Measurements from ENCODE around the gene TENM4.

Gene TENM4

GRCh38 chr11:79419120-79419519 is 21.7 kb downstream of the TENM4 start:
- H3K36me3 ChIP-seq (ENCODE audit: insufficient read depth, low read length) = no peaks in the 10 kb centered on the region
- H3K4me3 ChIP-seq (ENCODE audit: low read depth in 1 of 2, low read length in 2 of 2) = no peak overlapping the region
- no peak overlapping the region for H2AFZ ChIP-seq (ENCODE audit: low read depth, low read length)
- DNase-seq (no peak), ATAC-seq (ENCODE audit: insufficient read depth, low read depth) (no peak)
- H3K27ac ChIP-seq (ENCODE audit: low read length) = no peak overlapping the region
- no peak overlapping the region for H3K9ac ChIP-seq (ENCODE audit: low read depth, low read length)
- H3K9me3 ChIP-seq (ENCODE audit: insufficient read depth, low read length, severe bottlenecking) = no peaks in the 10 kb centered on the region
- H3K79me2 ChIP-seq (ENCODE audit: insufficient read depth, low read length) = no peaks in the 10 kb centered on the region
- no peaks in the 10 kb centered on the region for H3K4me1 ChIP-seq (ENCODE audit: insufficient read depth, low read length)
- TF ChIP-seq CTCF (IDR thresholded peaks at IDR 0.05; ENCODE audit: borderline replicate concordance, extremely low read depth, low read length, poor library complexity, severe bottlenecking) = no peak
- no peak for TF ChIP-seq EZH2 (IDR thresholded peaks at IDR 0.05; ENCODE audit: borderline replicate concordance, low read depth, low read length, severe bottlenecking)
- H3K27me3 ChIP-seq (ENCODE audit: insufficient read depth, low read length, poor library complexity) = no peaks in the 10 kb centered on the region
- H3K4me2 ChIP-seq (ENCODE audit: insufficient read depth, low read length) = no peak overlapping the region
- no peaks in the 10 kb centered on the region for H4K20me1 ChIP-seq (ENCODE audit: insufficient read depth, low read length)

GRCh38 chr11:79418241-79418640 is 22.6 kb downstream of the TENM4 start:
- no peak overlapping the region for H2AFZ ChIP-seq (ENCODE audit: low read depth, low read length)
- no peak for ATAC-seq (ENCODE audit: insufficient read depth, low read depth)
- no peaks in the 10 kb centered on the region for H3K9me3 ChIP-seq (ENCODE audit: insufficient read depth, low read length, severe bottlenecking)
- H3K4me1 ChIP-seq (ENCODE audit: insufficient read depth, low read length) = no peaks in the 10 kb centered on the region
- TF ChIP-seq EZH2 (IDR thresholded peaks at IDR 0.05; ENCODE audit: borderline replicate concordance, low read depth, low read length, severe bottlenecking) (no peak), CTCF (IDR thresholded peaks at IDR 0.05; ENCODE audit: borderline replicate concordance, extremely low read depth, low read length, poor library complexity, severe bottlenecking) (no peak)
- DNase-seq = no peak
- H3K79me2 ChIP-seq (ENCODE audit: insufficient read depth, low read length) = no peaks in the 10 kb centered on the region
- no peak overlapping the region for H3K4me3 ChIP-seq (ENCODE audit: low read depth in 1 of 2, low read length in 2 of 2)
- no peaks in the 10 kb centered on the region for H3K36me3 ChIP-seq (ENCODE audit: insufficient read depth, low read length)
- no peak overlapping the region for H3K4me2 ChIP-seq (ENCODE audit: insufficient read depth, low read length)
- H4K20me1 ChIP-seq (ENCODE audit: insufficient read depth, low read length) = no peaks in the 10 kb centered on the region
- no peak overlapping the region for H3K27ac ChIP-seq (ENCODE audit: low read length)
- H3K9ac ChIP-seq (ENCODE audit: low read depth, low read length) = no peak overlapping the region
- H3K27me3 ChIP-seq (ENCODE audit: insufficient read depth, low read length, poor library complexity) = peaks cover 1% of the 10 kb centered on the region

GRCh38 chr11:79417069-79417920 is 23.5 kb downstream of the TENM4 start:
- Histone ChIP-seq H3K27me3 (ENCODE audit: insufficient read depth, low read length, poor library complexity) (peaks cover 4% of the 10 kb centered on the region), H3K9ac (ENCODE audit: low read depth, low read length) (no peak overlapping the region), H3K27ac (ENCODE audit: low read length) (no peak overlapping the region), H3K4me2 (ENCODE audit: insufficient read depth, low read length) (no peak overlapping the region), H3K4me3 (ENCODE audit: low read depth in 1 of 2, low read length in 2 of 2) (no peak overlapping the region), H3K9me3 (ENCODE audit: insufficient read depth, low read length, severe bottlenecking) (no peaks in the 10 kb centered on the region), H3K4me1 (ENCODE audit: insufficient read depth, low read length) (no peaks in the 10 kb centered on the region), H4K20me1 (ENCODE audit: insufficient read depth, low read length) (no peaks in the 10 kb centered on the region), H3K79me2 (ENCODE audit: insufficient read depth, low read length) (no peaks in the 10 kb centered on the region), H3K36me3 (ENCODE audit: insufficient read depth, low read length) (no peaks in the 10 kb centered on the region), H2AFZ (ENCODE audit: low read depth, low read length) (no peak overlapping the region)
- no peak for ATAC-seq (ENCODE audit: insufficient read depth, low read depth)
- no peak for TF ChIP-seq CTCF (IDR thresholded peaks at IDR 0.05; ENCODE audit: borderline replicate concordance, extremely low read depth, low read length, poor library complexity, severe bottlenecking)
- TF ChIP-seq EZH2 (IDR thresholded peaks at IDR 0.05; ENCODE audit: borderline replicate concordance, low read depth, low read length, severe bottlenecking) = no peak
- DNase-seq = no peak

Measured in DND-41 (cell line).